ENCODE measurements around the gene CSNK1D.
A peak's percentile ranks its signal among the peaks of the same experiment; 100 is the strongest.
"Not testable (repeated sequence)": the region's sequence is repeated elsewhere in the genome, so short reads cannot be mapped to it uniquely, and the experiment has no call there.

CSNK1D gene

GRCh38 chr17:82213251-82214011 lies 60.1 kb downstream of the CSNK1D start:
- peak; percentile 82 for DNase-seq (ENCODE audit: low spot score)

GRCh38 chr17:82212331-82213250 lies 60.9 kb downstream of the CSNK1D start, which contains the start of gene CCDC57:
Gene CCDC57 (minus strand): TSS chr17:82212842. CDS start chr17:82201944, 10,898 bp downstream.
- DNase-seq (ENCODE audit: low spot score) = peak; percentile 88

GRCh38 chr17:82210655-82211054 lies 62.8 kb downstream of the CSNK1D start:
- not testable (repeated sequence) for DNase-seq (ENCODE audit: low spot score)

- peak; percentile 81 for DNase-seq (ENCODE audit: low spot score)
Observed at GRCh38 chr17:82205720-82206508, 67.6 kb downstream of the CSNK1D start.

GRCh38 chr17:82204831-82205719 lies 68.4 kb downstream of the CSNK1D start:
- no peak for DNase-seq (ENCODE audit: low spot score)

GRCh38 chr17:82203920-82204319 lies 69.6 kb downstream of the CSNK1D start:
- no peak for DNase-seq (ENCODE audit: low spot score)

- no peak for DNase-seq (ENCODE audit: low spot score)
Observed at GRCh38 chr17:82202981-82203380, 70.5 kb downstream of the CSNK1D start.

- no peak for DNase-seq (ENCODE audit: low spot score)
Observed at GRCh38 chr17:82201498-82201910, 72.0 kb downstream of the CSNK1D start.

- DNase-seq (ENCODE audit: low spot score) = no peak
Observed at GRCh38 chr17:82200743-82201497, 72.6 kb downstream of the CSNK1D start.

GRCh38 chr17:82200135-82200534 lies 73.4 kb downstream of the CSNK1D start:
- DNase-seq (ENCODE audit: low spot score) = no peak

- no peak for DNase-seq (ENCODE audit: low spot score)
Observed at GRCh38 chr17:82199496-82199895, 74.0 kb downstream of the CSNK1D start.

- no peak for DNase-seq (ENCODE audit: low spot score)
Observed at GRCh38 chr17:82198092-82198491, 75.4 kb downstream of the CSNK1D start.

GRCh38 chr17:82195675-82196672 lies 77.5 kb downstream of the CSNK1D start:
- no peak for DNase-seq (ENCODE audit: low spot score)

GRCh38 chr17:82194765-82195164 lies 78.7 kb downstream of the CSNK1D start:
- no peak for DNase-seq (ENCODE audit: low spot score)

- DNase-seq (ENCODE audit: low spot score) = no peak
Observed at GRCh38 chr17:82193520-82194220, 79.8 kb downstream of the CSNK1D start.

- DNase-seq (ENCODE audit: low spot score) = not testable (repeated sequence)
Observed at GRCh38 chr17:82193050-82193449, 80.5 kb downstream of the CSNK1D start.

Data from HuH-7.5 (cell line).